GM18861 (cell line): ENCODE results near the gene HCST.
"Not testable (repeated sequence)": the region's sequence is repeated elsewhere in the genome, so short reads cannot be mapped to it uniquely, and the experiment has no call there.

Experiments used
- ATAC-seq: cut with Tn5 transposase; IDR thresholded peaks from one replicate; pipeline ENCODE4 v1.9.1; 2021; ENCODE audit not compliant: unreplicated experiment

Gene HCST, protein sequence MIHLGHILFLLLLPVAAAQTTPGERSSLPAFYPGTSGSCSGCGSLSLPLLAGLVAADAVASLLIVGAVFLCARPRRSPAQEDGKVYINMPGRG

DNA sequence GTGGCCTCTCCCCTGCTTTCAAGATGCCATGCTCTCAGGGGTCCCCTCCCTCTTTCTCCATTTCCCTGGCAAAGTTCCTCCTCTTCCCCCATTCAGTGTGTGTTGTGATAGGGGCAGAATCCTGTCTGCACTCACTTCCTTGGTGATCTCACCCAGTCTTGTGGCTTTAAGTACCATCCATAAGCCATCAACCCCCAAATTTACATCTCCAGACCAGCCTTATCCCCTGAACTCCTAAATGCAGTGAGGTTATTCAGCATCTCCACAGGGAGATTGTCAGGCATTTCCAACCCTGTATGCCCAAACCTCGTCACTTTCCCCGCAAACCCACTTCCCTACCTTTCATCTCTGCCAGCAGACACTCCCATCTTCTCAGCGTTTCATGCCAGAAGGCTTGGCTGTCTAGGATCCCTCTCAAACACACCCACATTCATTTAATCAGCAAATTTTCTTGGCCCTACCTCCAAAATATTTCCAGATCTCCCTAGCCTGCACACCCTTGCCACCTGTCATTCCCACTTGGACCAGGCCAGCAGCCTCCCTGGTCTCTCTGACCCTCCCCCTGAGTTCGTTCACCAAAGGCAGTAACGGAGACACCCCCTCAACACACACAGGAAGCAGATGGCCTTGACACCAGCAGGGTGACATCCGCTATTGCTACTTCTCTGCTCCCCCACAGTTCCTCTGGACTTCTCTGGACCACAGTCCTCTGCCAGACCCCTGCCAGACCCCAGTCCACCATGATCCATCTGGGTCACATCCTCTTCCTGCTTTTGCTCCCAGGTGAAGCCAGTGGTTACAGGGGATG is at the start of gene HCST:
Gene HCST (plus strand): TSS at position 676 of the 808 bp plus-strand sequence. CDS start 65 bp downstream, at position 741.
- ATAC-seq = no peak

DNA sequence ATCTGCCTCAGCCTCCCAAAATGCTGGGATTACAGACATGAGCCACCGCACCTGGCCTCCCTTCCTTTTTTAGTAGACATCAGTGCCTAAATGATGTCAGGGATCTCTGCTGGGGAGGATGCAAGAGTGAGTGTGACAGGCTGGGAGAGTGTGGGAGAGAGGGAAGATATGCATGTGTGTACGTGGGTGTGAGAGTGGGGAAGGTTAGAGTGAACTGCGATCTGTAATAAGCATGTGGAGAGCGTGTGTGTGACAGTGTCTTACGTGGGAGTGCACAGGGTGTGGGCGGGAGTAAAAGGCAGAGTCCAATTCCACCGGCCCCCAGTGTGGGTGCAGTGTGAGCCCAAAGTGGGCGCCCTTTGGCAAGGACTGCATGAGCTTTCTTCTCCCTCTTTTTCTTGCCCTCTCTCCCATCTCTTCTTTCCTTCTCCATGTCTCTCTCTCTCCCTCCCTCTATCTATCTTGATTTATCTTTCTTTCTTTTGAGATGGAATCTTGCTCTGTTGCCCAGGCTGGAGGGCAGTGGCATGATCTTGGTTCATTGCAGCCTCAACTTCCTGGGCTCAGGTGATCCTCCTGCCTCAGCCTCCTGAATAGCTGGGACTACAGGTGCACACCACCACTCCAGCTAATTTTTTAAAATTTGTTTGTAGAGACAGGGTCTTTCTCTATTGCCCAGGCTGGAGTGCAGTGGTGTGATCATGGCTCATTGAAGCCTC is 49.1 kb upstream of the HCST start:
- ATAC-seq = no peak

DNA sequence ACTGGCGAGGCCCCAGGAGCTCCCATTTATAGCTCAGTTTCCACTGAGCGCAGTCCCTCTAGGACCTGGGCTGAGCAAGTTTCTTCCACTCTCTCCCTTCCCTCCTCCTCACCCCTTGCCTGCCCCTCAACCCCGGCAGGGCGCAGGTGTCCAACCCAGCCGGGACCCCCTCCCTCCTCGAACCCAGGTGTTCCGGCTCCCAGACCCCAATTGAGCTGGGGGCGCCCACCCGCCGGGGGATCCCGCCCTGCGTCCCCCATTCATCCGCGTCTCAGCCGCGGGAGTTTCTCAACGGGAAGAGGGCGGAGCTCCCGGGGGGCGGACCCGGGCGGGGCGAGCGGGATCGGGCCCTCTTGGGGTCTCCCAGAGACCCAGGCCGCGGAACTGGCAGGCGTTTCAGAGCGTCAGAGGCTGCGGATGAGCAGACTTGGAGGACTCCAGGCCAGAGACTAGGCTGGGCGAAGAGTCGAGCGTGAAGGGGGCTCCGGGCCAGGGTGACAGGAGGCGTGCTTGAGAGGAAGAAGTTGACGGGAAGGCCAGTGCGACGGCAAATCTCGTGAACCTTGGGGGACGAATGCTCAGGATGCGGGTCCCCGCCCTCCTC is 45.7 kb upstream of the HCST start, which contains the start of gene KIRREL2:
Gene KIRREL2 (plus strand): TSS at position 366 of the 604 bp plus-strand sequence. CDS start 209 bp downstream, at position 575.
- ATAC-seq = no peak

DNA sequence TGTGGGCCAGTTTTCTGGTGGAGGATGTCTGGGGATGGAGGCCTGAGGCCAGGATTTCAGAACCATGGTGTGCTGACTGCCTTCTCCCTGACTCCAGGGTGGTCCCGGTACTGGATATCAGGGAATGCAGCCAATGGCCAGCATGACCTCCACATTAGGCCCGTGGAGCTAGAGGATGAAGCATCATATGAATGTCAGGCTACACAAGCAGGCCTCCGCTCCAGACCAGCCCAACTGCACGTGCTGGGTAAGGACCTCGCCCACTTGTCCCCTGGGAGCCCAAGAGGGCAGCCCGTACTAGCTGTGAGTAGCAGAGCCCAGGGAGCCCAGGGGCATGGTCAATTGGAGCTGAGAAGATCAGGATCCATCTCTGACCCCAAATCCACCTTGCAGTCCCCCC is 44.0 kb upstream of the HCST start:
- no peak for ATAC-seq

DNA sequence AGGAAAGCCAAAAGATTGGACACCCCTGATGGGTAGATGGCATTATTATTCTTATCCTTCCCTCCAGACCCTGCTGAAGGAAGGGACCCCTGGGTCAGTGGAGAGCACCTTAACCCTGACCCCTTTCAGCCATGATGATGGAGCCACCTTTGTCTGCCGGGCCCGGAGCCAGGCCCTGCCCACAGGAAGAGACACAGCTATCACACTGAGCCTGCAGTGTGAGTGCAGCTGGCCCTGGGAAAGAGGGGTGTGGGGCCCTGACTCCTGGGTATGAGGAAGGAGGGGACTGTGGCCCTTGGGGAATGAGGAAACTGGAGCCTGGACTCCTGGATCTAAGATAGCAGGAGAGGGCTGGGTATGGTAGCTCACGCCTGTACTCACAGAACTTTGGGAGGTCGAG is 42.9 kb upstream of the HCST start:
- no peak for ATAC-seq

DNA sequence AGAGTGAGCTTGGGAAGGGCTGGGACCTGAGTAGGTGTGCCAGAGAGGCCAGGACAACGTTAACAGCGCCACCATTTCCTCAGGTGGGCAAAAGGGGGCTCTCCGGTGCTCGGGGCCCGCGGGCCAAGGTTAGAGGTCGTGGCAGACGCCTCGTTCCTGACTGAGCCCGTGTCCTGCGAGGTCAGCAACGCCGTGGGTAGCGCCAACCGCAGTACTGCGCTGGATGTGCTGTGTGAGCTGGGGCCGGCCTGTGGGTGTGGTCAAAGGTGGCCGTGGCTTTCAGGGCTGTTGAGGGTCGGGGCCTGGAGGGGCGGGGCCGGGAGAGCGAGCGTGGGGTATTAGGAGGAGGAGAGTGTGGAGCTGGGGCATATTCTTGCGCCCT is 41.9 kb upstream of the HCST start:
- ATAC-seq = no peak

DNA sequence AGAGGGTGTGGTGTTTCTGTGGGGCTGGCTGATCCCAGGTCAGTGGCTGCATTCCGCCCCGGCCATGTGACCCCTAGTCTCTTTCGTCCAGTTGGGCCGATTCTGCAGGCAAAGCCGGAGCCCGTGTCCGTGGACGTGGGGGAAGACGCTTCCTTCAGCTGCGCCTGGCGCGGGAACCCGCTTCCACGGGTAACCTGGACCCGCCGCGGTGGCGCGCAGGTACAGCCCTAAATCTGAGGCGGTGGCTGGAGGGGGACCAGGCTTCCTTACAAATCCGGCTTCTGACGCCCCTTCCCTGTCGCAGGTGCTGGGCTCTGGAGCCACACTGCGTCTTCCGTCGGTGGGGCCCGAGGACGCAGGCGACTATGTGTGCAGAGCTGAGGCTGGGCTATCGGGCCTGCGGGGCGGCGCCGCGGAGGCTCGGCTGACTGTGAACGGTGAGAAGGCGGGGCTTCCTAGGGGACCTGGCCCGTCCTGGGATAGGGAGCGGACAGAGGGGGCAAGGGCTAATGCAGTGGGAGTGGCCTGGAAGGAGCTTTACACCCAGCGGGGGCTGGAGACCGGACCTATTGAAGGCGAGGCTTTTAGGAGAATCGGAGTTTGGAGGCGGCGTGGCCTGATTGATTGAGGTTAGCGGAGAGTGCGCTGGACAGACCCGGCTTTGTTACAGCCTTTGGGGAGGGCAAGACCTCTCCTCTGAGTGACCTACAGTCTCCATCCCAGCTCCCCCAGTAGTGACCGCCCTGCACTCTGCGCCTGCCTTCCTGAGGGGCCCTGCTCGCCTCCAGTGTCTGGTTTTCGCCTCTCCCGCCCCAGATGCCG is 41.3 kb upstream of the HCST start:
- ATAC-seq = no peak

DNA sequence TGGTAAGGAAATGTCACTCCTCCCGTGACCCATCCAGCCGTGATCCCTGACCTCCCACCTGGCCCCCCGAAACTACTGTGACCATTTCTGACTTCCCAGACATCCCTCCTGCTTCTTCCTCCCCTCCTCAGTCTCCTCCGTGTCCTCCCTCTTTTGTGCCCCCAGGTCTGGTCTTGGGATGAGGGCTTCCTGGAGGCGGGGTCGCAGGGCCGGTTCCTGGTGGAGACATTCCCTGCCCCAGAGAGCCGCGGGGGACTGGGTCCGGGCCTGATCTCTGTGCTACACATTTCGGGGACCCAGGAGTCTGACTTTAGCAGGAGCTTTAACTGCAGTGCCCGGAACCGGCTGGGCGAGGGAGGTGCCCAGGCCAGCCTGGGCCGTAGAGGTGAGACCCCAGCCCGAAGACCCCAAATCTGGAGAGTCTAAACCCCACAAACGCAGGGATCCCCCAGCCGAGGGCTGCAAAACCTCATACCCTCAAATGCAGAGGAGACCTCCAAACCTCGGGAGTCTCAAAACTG is 40.6 kb upstream of the HCST start:
- no peak for ATAC-seq

DNA sequence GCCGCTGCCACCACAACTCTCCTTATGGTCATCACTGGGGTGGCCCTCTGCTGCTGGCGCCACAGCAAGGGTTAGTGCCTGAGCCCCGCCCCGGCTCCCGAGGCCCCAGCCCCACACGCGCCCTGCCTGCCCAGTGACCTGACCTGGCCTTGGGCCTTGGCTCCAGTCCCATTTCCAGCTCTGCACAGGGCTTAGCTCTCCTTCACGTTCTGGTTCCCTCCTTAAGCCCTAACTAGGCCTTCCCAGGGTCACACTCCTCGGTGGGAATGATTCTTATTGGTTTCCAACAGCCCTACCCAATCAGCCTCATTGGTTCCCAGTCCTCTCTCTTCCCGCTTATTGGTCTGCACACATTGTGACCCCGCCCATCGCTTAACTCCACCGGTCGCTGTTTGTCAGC is 39.8 kb upstream of the HCST start:
- ATAC-seq = no peak

DNA sequence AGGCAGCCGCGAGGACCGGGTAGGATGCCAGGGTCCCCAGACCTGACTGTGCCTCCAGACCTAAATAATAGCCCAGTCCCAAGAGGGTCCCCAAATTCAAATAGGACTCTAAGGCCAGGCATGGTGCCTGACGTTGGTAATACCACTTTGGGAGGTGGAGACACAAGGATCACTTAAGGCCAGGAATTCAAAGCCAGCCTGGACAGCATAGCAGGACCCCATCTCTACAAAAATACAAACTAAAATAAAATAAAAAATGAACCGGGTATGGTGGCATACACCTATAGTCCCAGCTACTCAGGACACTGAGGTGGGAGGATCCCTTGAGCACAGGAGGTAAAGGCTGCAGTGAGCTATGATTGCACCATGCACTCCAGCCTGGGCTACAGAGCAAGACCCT is 39.3 kb upstream of the HCST start:
- ATAC-seq = no peak

DNA sequence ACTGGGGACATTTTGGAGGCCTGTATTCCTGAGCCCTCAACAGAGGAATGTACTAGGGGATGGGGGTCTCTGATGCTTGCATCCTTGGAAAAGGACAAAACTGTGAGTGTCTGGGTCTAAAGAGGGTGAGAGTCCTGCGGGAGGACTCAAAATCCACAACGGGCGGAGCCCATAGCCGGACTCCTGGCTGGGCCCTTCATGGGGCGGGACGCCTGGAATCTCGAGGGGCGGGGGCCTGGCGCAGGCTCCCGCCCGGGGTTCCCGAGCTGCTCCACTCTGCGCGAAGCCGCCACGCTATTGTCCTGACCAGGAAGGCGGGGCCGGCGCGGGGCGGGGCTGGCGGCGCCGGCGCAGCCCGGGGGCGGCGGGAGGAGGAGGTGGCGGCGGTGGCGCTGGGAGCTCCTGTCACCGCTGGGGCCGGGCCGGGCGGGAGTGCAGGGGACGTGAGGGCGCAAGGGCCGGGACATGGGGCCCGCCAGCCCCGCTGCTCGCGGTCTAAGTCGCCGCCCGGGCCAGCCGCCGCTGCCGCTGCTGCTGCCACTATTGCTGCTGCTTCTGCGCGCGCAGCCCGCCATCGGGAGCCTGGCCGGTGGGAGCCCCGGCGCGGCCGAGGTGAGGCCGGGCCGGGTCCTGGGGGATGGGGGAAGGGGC is 34.0 kb upstream of the HCST start, which contains the start of gene APLP1:
Gene APLP1 (plus strand): TSS at position 403 of the 651 bp plus-strand sequence. CDS start 63 bp downstream, at position 466.
- no peak for ATAC-seq

DNA sequence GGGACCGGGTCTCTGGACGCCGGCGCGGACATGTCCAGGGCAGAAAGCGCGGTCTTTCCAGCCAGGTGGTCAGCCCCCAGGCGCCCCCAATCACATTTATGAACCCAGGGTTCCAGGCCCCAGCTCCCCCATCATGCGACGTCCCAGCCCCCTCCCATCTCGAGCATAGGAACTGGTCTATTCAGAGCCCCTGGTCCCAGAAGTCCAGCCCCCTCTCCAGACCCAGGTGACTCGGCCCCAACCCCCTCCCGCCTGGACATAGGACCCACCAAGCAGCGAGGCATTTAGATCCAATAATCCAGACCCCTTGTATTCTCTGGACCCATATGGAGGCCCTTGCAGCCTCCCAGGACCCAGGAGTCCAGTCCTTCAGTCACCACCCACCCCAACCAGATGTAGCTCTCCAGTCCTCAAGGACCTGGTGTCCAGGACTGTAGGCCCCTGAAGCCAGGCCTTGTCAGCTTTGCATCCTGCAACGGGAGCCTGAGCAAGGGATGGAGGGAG is 33.5 kb upstream of the HCST start:
- no peak for ATAC-seq

DNA sequence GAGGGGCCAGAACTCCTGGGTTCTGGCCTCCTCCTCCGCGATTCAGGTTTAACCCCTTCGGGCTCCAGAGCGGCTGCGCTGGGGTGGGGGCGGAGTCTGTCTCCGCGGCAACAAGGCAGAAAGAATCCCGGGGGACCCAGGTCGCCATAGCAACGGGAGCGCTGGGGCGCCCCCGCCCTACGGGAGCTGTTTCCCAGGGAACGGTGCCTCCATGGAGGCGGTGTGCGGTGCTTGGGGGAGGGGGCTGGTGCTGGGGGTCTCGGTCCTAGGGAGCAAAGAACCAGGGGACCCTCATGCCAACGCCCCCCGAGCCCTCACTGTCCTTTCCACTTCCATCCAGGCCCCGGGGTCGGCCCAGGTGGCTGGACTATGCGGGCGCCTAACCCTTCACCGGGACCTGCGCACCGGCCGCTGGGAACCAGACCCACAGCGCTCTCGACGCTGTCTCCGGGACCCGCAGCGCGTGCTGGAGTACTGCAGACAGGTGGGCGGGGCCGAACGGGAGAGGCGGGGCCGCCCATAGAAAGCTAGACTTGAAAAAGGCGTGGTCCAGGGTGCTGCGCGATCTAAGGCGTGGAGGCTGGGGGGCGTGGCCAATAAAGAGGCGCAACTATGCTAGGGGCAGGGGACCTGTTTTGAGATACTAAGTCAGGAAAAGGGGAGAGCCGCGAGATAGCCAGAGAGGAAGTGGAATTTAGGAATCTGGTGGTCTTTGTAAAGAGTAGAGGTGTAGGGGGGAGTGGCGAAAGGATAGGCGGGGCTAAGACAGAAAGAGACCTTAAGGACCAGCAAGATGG is 32.8 kb upstream of the HCST start:
- ATAC-seq = no peak

DNA sequence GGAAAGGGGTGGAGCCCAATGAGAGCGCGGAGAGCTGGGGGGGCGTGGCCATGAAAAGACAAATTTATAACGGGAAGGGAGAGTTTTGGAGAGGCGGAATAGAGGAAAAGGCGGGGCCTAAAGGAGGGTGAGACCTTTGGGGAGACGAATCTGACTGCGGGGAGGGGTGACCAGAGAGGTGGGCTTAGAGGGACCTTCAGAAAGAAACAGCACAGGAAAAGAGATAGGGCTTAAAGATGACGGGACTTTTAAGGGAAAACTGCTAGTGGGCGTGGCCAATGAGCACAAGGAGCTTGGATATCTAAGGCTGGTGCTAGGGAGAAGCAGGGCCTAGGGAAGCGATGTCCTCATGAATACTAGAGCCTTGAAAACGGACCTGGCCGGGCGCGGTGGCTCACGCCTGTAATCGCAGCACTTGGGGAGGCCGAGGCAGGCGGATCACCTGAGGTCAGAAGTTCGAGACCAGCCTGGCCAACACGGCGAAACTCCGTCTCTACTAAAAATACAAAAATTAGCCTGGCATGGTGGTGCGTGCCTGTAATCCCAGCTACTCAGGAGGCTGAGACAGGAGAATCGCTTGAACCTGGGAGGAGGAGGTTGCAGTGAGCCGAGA is 32.1 kb upstream of the HCST start:
- not testable (repeated sequence) for ATAC-seq

DNA sequence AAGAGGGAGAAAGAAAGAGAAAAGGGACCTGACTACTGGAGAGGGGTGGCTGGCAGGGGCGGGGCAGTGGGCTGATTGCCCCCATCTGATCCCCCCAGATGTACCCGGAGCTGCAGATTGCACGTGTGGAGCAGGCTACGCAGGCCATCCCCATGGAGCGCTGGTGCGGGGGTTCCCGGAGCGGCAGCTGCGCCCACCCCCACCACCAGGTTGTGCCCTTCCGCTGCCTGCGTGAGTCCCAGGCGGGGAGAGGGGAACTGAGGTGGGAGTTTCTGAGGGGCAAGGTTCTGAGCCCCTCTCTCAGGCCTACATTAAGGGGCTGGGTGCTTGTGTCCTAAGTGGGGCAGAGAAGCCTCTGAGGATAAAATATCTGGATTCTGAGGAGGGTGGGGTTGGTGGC is 31.5 kb upstream of the HCST start:
- ATAC-seq = no peak

DNA sequence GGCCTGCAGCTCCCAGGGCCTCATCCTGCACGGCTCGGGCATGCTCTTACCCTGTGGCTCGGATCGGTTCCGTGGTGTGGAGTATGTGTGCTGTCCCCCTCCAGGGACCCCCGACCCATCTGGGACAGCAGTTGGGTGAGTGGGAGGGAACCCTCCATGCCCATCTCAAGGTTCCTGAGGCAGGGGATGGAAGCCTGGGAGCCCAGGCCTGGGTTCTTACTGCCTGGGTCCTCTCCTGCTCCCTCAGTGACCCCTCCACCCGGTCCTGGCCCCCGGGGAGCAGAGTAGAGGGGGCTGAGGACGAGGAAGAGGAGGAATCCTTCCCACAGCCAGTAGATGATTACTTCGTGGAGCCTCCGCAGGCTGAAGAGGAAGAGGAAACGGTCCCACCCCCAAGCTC is 30.7 kb upstream of the HCST start:
- ATAC-seq = no peak

DNA sequence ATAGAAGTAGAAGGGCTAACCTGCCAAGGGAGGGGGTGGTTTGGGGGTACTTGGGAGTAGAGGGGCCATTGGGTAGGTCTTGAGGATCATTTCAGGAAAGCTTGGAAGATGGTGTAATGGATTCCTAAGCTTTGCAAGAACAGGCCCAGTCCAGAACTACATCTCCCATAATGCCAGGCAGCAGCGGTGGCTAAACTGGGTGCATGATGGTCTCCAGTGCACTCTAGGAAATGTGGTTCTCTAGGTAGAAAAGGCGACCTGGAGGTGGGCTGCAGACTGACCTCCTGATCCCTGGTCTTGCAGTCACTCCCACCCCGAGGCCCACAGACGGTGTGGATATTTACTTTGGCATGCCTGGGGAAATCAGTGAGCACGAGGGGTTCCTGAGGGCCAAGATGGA is 30.1 kb upstream of the HCST start:
- no peak for ATAC-seq

DNA sequence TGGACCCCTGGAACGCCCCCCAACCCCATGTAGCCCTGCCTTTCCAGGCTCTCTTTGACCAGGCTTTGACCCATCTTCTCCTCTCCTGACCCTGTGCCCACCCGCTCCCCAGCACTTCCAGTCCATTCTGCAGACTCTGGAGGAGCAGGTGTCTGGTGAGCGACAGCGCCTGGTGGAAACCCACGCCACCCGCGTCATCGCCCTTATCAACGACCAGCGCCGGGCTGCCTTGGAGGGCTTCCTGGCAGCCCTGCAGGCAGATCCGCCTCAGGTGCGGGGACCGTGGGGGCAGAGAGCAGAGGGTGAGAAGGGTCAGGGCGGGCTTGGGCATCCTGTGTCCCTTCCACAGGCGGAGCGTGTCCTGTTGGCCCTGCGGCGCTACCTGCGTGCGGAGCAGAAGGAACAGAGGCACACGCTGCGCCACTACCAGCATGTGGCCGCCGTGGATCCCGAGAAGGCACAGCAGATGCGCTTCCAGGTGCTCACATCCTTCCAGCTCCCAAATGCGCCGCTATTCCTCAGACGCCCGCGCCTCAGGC is 27.9 kb upstream of the HCST start:
- no peak for ATAC-seq
